ENCODE data around the gene SENP2.

DNA sequence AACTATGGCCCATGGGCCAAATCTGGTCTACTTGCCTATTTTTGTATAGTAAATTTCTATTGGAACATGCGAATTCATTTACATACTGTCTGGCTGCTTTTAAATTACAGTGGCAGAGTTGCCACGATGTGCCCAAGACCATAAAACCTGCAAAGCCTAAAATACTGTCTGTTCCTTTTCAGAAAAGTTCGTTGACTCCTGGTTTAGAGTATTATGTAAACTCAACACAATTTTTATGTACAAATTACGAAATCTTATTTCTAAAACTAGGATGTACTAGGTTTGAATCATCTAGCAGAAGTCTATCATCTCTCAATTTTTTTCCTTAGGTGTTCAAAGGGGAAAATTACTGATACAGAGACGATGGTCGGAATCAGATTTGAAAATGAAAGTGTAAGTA lies 26.9 kb downstream of the SENP2 start:
- TF ChIP-seq ZNF384 (IDR thresholded peaks at IDR 0.05) (no peak), FOXK2 (IDR thresholded peaks at IDR 0.05) (no peak), FOXM1 (IDR thresholded peaks at IDR 0.05; ENCODE audit: borderline replicate concordance) (no peak), ARNT (IDR thresholded peaks at IDR 0.05) (no peak), L3MBTL2 (conservative IDR thresholded peaks at IDR 0.05) (no peak), FOXA1 (IDR thresholded peaks at IDR 0.05) (no peak), TARDBP (IDR thresholded peaks at IDR 0.05) (no peak), BHLHE40 (IDR thresholded peaks at IDR 0.05; ENCODE audit: borderline replicate concordance) (no peak), CTBP1 (IDR thresholded peaks at IDR 0.05; ENCODE audit: borderline replicate concordance) (no peak), LEF1 (IDR thresholded peaks at IDR 0.05; ENCODE audit: borderline replicate concordance) (no peak), ELF4 (IDR thresholded peaks at IDR 0.05) (no peak), SP1 (IDR thresholded peaks at IDR 0.05) (no peak), HDGF (IDR thresholded peaks at IDR 0.05; ENCODE audit: borderline replicate concordance) (no peak)
